HepG2 (cell line): ENCODE results near the gene UPK1A. TPM values are rescaled to one million over a fixed set of nuclear protein-coding genes. Genes with fewer than 3 reads are reported as not detected.

Experiments
- ATF2 ChIP-seq: sonication (generic); formaldehyde crosslinking; IDR thresholded peaks from 2 replicates; pipeline ENCODE4 v1.4.0; 2020; ENCODE audit warnings: missing genetic modification reagents
- CREB3 ChIP-seq: sonication (generic); formaldehyde crosslinking; IDR thresholded peaks from 2 replicates; pipeline ENCODE4 v1.5.0; 2020; ENCODE audit warnings: missing genetic modification reagents
- ELF4 ChIP-seq: sonication (generic); formaldehyde crosslinking; IDR thresholded peaks from 2 replicates; pipeline ENCODE4 v1.5.0; 2020; ENCODE audit warnings: missing genetic modification reagents, mild to moderate bottlenecking, moderate library complexity, borderline replicate concordance
- GABPB1 ChIP-seq: IDR thresholded peaks from 2 replicates; pipeline ENCODE4 v1.6.1; 2016; ENCODE audit warnings: mild to moderate bottlenecking, missing genetic modification reagents, moderate library complexity, missing compliant biosample characterization
- NFE2 ChIP-seq: sonication (generic); formaldehyde crosslinking; IDR thresholded peaks from 2 replicates; pipeline ENCODE4 v1.4.0; 2020; ENCODE audit warnings: missing genetic modification reagents
- SIX4 ChIP-seq: sonication (generic); formaldehyde crosslinking; IDR thresholded peaks from 2 replicates; pipeline ENCODE4 v1.4.0; 2020; ENCODE audit warnings: missing genetic modification reagents
- SMAD9 ChIP-seq: sonication (generic); formaldehyde crosslinking; IDR thresholded peaks from 2 replicates; pipeline ENCODE4 v1.5.1; 2020; ENCODE audit warnings: mild to moderate bottlenecking, missing genetic modification reagents
- SP1 ChIP-seq, 2 experiments: fragments of 450-650 bp in 1 of 2; sonication (generic) in 1 of 2; formaldehyde crosslinking in 1 of 2; IDR thresholded peaks; 2 replicates each; pipeline versions ENCODE4 v1.4.0 to v1.6.1; 2016 to 2020; ENCODE audit warnings: missing genetic modification reagents in 1 of 2
- SP4 ChIP-seq: sonication (generic); formaldehyde crosslinking; IDR thresholded peaks from 2 replicates; pipeline ENCODE4 v1.8.1; 2023; ENCODE audit warnings: mild to moderate bottlenecking, missing genetic modification reagents
- TBX2 ChIP-seq: sonication (generic); formaldehyde crosslinking; IDR thresholded peaks from 2 replicates; pipeline ENCODE4 v1.5.0; 2020; ENCODE audit warnings: missing genetic modification reagents, mild to moderate bottlenecking, borderline replicate concordance
- TOE1 ChIP-seq: sonication (generic); formaldehyde crosslinking; IDR thresholded peaks from 2 replicates; pipeline ENCODE4 v1.4.0; 2020; ENCODE audit warnings: mild to moderate bottlenecking, missing genetic modification reagents
- ZFP90 ChIP-seq: sonication (generic); formaldehyde crosslinking; IDR thresholded peaks from 2 replicates; pipeline ENCODE4 v1.8.0; 2022; ENCODE audit warnings: missing genetic modification reagents, mild to moderate bottlenecking, inconsistent platforms, borderline replicate concordance
- ZNF44 ChIP-seq: sonication (generic); formaldehyde crosslinking; IDR thresholded peaks from 2 replicates; pipeline ENCODE4 v1.5.1; 2020; ENCODE audit warnings: mild to moderate bottlenecking, missing genetic modification reagents
- ZNF543 ChIP-seq: sonication (generic); formaldehyde crosslinking; IDR thresholded peaks from 2 replicates; pipeline ENCODE4 v1.4.0; 2020; ENCODE audit warnings: mild to moderate bottlenecking, missing genetic modification reagents
- polyA plus RNA-seq, 8 experiments: library from polyadenylated mRNA; depleted of rRNA in 3 of 8; stranded (reverse) in 7 of 8; unstranded in 1 of 8; fragments of >200 nt; fragmentation: Illumina TruSeq in 4 of 8; extraction: Trizol in 4 of 8; gene quantifications; 2 replicates each; pipeline versions ENCODE4 v1.2.1 to v1.2.3, GENCODE V29; 2011 to 2016; ENCODE audit warnings: low read depth in 4 of 8, missing spikeins in 1 of 8, mixed read lengths in 1 of 8; ENCODE audit not compliant: insufficient read depth in 1 of 8
- total RNA-seq, 5 experiments: library from RNA; depleted of rRNA; stranded (reverse); fragments of >200 nt; fragmentation: Illumina TruSeq; extraction: Trizol; gene quantifications; 2 replicates each; pipeline ENCODE4 v1.2.3, GENCODE V29; 2016; ENCODE audit warnings: low read depth in 1 of 5
- TF ChIP-seq, protein P1 (sequence below): IDR thresholded peaks from 2 replicates; pipeline ENCODE4 v1.6.1; 2016; ENCODE audit warnings: missing genetic modification reagents, missing compliant biosample characterization
- TF ChIP-seq, protein P2 (sequence below): sonication (generic); formaldehyde crosslinking; IDR thresholded peaks from 2 replicates; pipeline ENCODE4 v1.8.0; 2023; ENCODE audit warnings: mild to moderate bottlenecking, missing genetic modification reagents
- TF ChIP-seq, protein P3 (sequence below): sonication (generic); formaldehyde crosslinking; IDR thresholded peaks from 2 replicates; pipeline ENCODE4 v1.4.0; 2020; ENCODE audit warnings: missing genetic modification reagents
- TF ChIP-seq, protein P4 (sequence below), 2 experiments: sonication (generic) in 1 of 2; formaldehyde crosslinking in 1 of 2; IDR thresholded peaks; 2 replicates each; pipeline versions ENCODE4 v1.4.0 to v1.6.1; 2018 to 2020; ENCODE audit warnings: missing genetic modification reagents in 2 of 2, borderline replicate concordance in 1 of 2, low read depth in 1 of 2, mild to moderate bottlenecking in 1 of 2, missing biosample characterization in 1 of 2

The UPK1A gene
- total and polyA plus RNA-seq, 2 of the 13 experiments (the other 11 are each of a cell fraction or from before 2014, with no cell fraction given) = 2.9 TPM; not detected in 1

DNA sequence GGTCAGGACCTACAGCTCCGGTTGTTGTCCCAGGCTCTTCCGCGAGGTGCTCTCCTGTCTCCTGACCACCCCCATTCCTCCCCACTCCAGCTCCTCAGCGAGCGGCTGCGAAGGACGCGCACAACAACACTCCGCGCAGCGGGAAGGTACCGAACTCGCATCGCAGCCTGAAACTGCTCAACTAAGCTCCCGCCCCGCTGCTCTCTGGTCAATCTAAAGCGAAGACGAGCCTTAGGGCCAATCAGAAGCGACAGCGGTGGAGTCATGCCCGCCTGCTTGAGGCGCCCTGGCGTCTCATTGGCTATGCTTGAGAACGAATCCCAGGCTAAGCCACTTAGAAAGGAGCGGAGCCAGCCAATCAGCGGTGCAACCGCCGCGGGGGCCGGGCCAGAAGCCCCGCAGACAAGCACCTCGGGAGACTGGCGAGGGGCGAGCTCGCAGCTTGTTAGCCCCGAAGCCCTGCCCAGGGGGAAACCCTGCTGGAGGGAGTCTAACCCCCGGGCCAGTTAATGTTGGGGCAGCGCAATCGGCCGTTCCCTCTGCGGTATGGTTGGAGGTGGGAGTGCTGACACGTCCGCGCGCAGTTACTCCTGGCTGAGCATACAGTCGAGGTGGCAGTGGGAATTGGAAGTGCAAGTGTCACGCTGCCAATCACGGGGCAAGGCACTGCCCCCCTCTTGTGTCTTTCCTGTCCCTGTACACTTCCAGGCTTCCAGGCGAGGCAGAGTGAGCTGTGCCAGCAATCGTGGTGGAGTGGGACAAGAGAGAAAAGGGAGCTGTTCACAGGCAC lies 36.1 kb downstream of the UPK1A start (continued):
- TF ChIP-seq, protein P1, sequence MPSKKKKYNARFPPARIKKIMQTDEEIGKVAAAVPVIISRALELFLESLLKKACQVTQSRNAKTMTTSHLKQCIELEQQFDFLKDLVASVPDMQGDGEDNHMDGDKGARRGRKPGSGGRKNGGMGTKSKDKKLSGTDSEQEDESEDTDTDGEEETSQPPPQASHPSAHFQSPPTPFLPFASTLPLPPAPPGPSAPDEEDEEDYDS (CRISPR knock-in tag) = no peak; the same call in none of the 2 replicates
- TF ChIP-seq NFE2 (CRISPR knock-in tag) (no peak), ZNF44 (0 out of 2 replicates have a peak, but pooled peaks have one; percentile 59), TOE1 (CRISPR knock-in tag) (no peak), TBX2 (CRISPR knock-in tag) (peak; percentile 80), CREB3 (CRISPR knock-in tag) (no peak), ELF4 (CRISPR knock-in tag) (no peak), ZNF543 (CRISPR knock-in tag) (peak; percentile 32; the same call in 1 of the 2 replicates), SIX4 (CRISPR knock-in tag) (no peak; the same call in 1 of the 2 replicates), ATF2 (CRISPR knock-in tag) (no peak), GABPB1 (CRISPR knock-in tag) (peak; percentile 59), SP1 (IDR thresholded peaks at IDR 0.05) (no peak), SP1 (CRISPR knock-in tag; IDR thresholded peaks at IDR 0.05) (peak; percentile 53), SP4 (CRISPR knock-in tag) (peak; percentile 96), SMAD9 (CRISPR knock-in tag) (no peak), ZFP90 (0 out of 2 replicates have a peak, but pooled peaks have one; percentile 65)
- TF ChIP-seq, protein P2, sequence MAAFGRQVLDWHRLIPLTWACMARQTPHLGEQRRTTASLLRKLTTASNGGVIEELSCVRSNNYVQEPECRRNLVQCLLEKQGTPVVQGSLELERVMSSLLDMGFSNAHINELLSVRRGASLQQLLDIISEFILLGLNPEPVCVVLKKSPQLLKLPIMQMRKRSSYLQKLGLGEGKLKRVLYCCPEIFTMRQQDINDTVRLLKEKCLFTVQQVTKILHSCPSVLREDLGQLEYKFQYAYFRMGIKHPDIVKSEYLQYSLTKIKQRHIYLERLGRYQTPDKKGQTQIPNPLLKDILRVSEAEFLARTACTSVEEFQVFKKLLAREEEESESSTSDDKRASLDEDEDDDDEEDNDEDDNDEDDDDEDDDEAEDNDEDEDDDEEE (CRISPR knock-in tag) = no peak
- TF ChIP-seq, protein P3, sequence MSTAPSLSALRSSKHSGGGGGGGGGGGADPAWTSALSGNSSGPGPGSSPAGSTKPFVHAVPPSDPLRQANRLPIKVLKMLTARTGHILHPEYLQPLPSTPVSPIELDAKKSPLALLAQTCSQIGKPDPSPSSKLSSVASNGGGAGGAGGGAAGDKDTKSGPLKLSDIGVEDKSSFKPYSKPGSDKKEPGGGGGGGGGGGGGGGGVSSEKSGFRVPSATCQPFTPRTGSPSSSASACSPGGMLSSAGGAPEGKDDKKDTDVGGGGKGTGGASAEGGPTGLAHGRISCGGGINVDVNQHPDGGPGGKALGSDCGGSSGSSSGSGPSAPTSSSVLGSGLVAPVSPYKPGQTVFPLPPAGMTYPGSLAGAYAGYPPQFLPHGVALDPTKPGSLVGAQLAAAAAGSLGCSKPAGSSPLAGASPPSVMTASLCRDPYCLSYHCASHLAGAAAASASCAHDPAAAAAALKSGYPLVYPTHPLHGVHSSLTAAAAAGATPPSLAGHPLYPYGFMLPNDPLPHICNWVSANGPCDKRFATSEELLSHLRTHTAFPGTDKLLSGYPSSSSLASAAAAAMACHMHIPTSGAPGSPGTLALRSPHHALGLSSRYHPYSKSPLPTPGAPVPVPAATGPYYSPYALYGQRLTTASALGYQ (CRISPR knock-in tag) = no peak
- TF ChIP-seq, protein P4, sequence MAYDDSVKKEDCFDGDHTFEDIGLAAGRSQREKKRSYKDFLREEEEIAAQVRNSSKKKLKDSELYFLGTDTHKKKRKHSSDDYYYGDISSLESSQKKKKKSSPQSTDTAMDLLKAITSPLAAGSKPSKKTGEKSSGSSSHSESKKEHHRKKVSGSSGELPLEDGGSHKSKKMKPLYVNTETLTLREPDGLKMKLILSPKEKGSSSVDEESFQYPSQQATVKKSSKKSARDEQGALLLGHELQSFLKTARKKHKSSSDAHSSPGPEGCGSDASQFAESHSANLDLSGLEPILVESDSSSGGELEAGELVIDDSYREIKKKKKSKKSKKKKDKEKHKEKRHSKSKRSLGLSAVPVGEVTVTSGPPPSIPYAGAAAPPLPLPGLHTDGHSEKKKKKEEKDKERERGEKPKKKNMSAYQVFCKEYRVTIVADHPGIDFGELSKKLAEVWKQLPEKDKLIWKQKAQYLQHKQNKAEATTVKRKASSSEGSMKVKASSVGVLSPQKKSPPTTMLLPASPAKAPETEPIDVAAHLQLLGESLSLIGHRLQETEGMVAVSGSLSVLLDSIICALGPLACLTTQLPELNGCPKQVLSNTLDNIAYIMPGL (CRISPR knock-in tag; IDR thresholded peaks at IDR 0.05; ENCODE audit: borderline replicate concordance in 1 of 2, low read depth in 1 of 2) = peak in 1 of 2 experiments; percentile 54; a peak in 1 of 4 replicates
